Smooth muscle cell of the coronary artery (primary cell): ENCODE measurements around the gene TMEM258. TPM values are rescaled to one million over a fixed set of nuclear protein-coding genes. Genes with fewer than 3 reads are reported as not detected.

Source experiments
- total RNA-seq: library from RNA; depleted of rRNA; stranded (reverse); fragments of >200 nt; gene quantifications from 2 replicates; pipeline ENCODE4 v1.2.3, GENCODE V29; 2014; ENCODE audit warnings: low replicate concordance

TMEM258 gene
- total RNA-seq: 171 and 292 TPM in 2 replicates

GRCh38 chr11:61792310-61793082 is at the start of gene TMEM258, which contains the start of gene FEN1:
Gene TMEM258 (minus strand): TSS chr11:61792599. CDS start chr11:61792558, 41 bp downstream.
Gene FEN1 (plus strand): TSS chr11:61792911. CDS start chr11:61795362, 2,451 bp downstream.

GRCh38 chr11:61827571-61828378 is 35.4 kb upstream of the TMEM258 start, which contains the start of gene FADS2:
Gene FADS2 (plus strand): TSS chr11:61828300. CDS start chr11:61828391, 91 bp downstream.

GRCh38 chr11:61816736-61817455 is 24.5 kb upstream of the TMEM258 start, which contains the start of gene FADS1:
Gene FADS1 (minus strand): TSS chr11:61817003. CDS start chr11:61816929, 74 bp downstream.

GRCh38 chr11:61752117-61752924 is 40.1 kb downstream of the TMEM258 start, which contains the start of gene MYRF:
Gene MYRF (plus strand): TSS chr11:61752636. CDS start chr11:61752745, 109 bp downstream.

Other genes starting within 250 kb of the TMEM258 start
- 0.53 and 12.5 TPM in 2 replicates for gene SYT7, start 211.5 kb downstream of the TMEM258 start, total RNA-seq
- gene DAGLA, start 112.2 kb downstream of the TMEM258 start, total RNA-seq: 0.98 and 1.6 TPM in 2 replicates
- gene MYRF, start 40.0 kb downstream of the TMEM258 start, total RNA-seq: 0.12 and 1.6 TPM in 2 replicates
- 12.2 and 18.6 TPM in 2 replicates for gene FEN1, start 312 bp upstream of the TMEM258 start, total RNA-seq
- gene FADS1, start 24.4 kb upstream of the TMEM258 start, total RNA-seq: 50.9 and 69.6 TPM in 2 replicates
- gene FADS2, start 35.7 kb upstream of the TMEM258 start, total RNA-seq: 104 and 293 TPM in 2 replicates
- 57.0 and 111 TPM in 2 replicates for gene FADS3, start 98.9 kb upstream of the TMEM258 start, total RNA-seq
- gene RAB3IL1, start 125.0 kb upstream of the TMEM258 start, total RNA-seq: 3.5 and 19.3 TPM in 2 replicates
- gene BEST1, start 157.8 kb upstream of the TMEM258 start, total RNA-seq: 0.60 and 6.8 TPM in 2 replicates
- gene FTH1, start 175.0 kb upstream of the TMEM258 start, total RNA-seq: 639 and 1,762 TPM in 2 replicates